ENCODE measurements around the gene BANP.
"Not testable (repeated sequence)": the region's sequence is repeated elsewhere in the genome, so short reads cannot be mapped to it uniquely, and the experiment has no call there.

BANP gene

GRCh38 chr16:87950765-87951551 lies at the start of gene BANP:
TSS of gene BANP (plus strand) at chr16:87951434. CDS start at chr16:87975116, 23,682 bp downstream.
- FAIRE-seq (no peak), DNase-seq (ENCODE audit: insufficient read length, low spot score) (peak; percentile 50)
- peak; percentile 28 for TF ChIP-seq CTCF (IDR thresholded peaks at IDR 0.05; ENCODE audit: insufficient read depth, missing control alignments)

GRCh38 chr16:87904963-87905362 lies 46.3 kb upstream of the BANP start:
- not testable (repeated sequence) for FAIRE-seq; DNase-seq (ENCODE audit: insufficient read length, low spot score)

- not testable (repeated sequence) for DNase-seq (ENCODE audit: insufficient read length, low spot score); FAIRE-seq
Measured at GRCh38 chr16:87905521-87905920, 45.7 kb upstream of the BANP start.

GRCh38 chr16:87908101-87908500 lies 43.1 kb upstream of the BANP start:
- not testable (repeated sequence) for DNase-seq (ENCODE audit: insufficient read length, low spot score); FAIRE-seq

- DNase-seq (ENCODE audit: insufficient read length, low spot score): peak; percentile 66
Measured at GRCh38 chr16:87909203-87909935, 41.9 kb upstream of the BANP start.

GRCh38 chr16:87911106-87911763 lies 40.0 kb upstream of the BANP start:
- not testable (repeated sequence) for DNase-seq (ENCODE audit: insufficient read length, low spot score); FAIRE-seq

More at GRCh38 chr16:87909203-87909935, 41.9 kb upstream of the BANP start:
- peak; percentile 71 for TF ChIP-seq CTCF (IDR thresholded peaks at IDR 0.05; ENCODE audit: insufficient read depth, missing control alignments)
- not testable (repeated sequence) for FAIRE-seq

- not testable (repeated sequence) for FAIRE-seq; DNase-seq (ENCODE audit: insufficient read length, low spot score)
Measured at GRCh38 chr16:87912691-87913090, 38.5 kb upstream of the BANP start.

- FAIRE-seq; DNase-seq (ENCODE audit: insufficient read length, low spot score): not testable (repeated sequence)
Measured at GRCh38 chr16:87914021-87914725, 37.1 kb upstream of the BANP start.

GRCh38 chr16:87914812-87915211 lies 36.4 kb upstream of the BANP start:
- no peak for FAIRE-seq
- TF ChIP-seq CTCF (IDR thresholded peaks at IDR 0.05; ENCODE audit: insufficient read depth, missing control alignments): no peak

GRCh38 chr16:87917503-87917902 lies 33.7 kb upstream of the BANP start:
- TF ChIP-seq CTCF (IDR thresholded peaks at IDR 0.05; ENCODE audit: insufficient read depth, missing control alignments): no peak
- FAIRE-seq (no peak), DNase-seq (ENCODE audit: insufficient read length, low spot score) (no peak)

More at GRCh38 chr16:87914812-87915211, 36.4 kb upstream of the BANP start:
- DNase-seq (ENCODE audit: insufficient read length, low spot score): no peak

All from D721Med (cell line).